NCI-H146 treated with DMSO at 0.1 percent for 48 hours (cell line): ENCODE data around the gene NCKAP5L.

Experiments used
- DNase-seq: peaks from one replicate; lab custom pipeline; 2025; ENCODE audit not compliant: unreplicated experiment; lab: John Stamatoyannopoulos, UW

Gene NCKAP5L

GRCh38 chr12:49824895-49825294 is 3.3 kb downstream of the NCKAP5L start:
- DNase-seq = no peak

- DNase-seq = no peak
Measured at GRCh38 chr12:49824416-49824815, 3.8 kb downstream of the NCKAP5L start.

- DNase-seq = no peak
Measured at GRCh38 chr12:49823951-49824350, 4.3 kb downstream of the NCKAP5L start.

- no peak for DNase-seq
Measured at GRCh38 chr12:49823350-49823749, 4.9 kb downstream of the NCKAP5L start.

GRCh38 chr12:49821373-49822287 is 6.6 kb downstream of the NCKAP5L start:
- no peak for DNase-seq

GRCh38 chr12:49819786-49820185 is 8.4 kb downstream of the NCKAP5L start:
- DNase-seq = no peak

- no peak for DNase-seq
Measured at GRCh38 chr12:49818241-49818895, 9.8 kb downstream of the NCKAP5L start.

GRCh38 chr12:49813131-49813530 is 15.1 kb downstream of the NCKAP5L start:
- DNase-seq = no peak

- DNase-seq = no peak
Measured at GRCh38 chr12:49811961-49812401, 16.2 kb downstream of the NCKAP5L start.

GRCh38 chr12:49811136-49811535 is 17.1 kb downstream of the NCKAP5L start:
- DNase-seq = no peak

- DNase-seq = no peak
Measured at GRCh38 chr12:49809906-49810389, 18.3 kb downstream of the NCKAP5L start.

- DNase-seq = no peak
Measured at GRCh38 chr12:49809381-49809905, 18.8 kb downstream of the NCKAP5L start.

- no peak for DNase-seq
Measured at GRCh38 chr12:49808686-49809380, 19.4 kb downstream of the NCKAP5L start.

- no peak for DNase-seq
Measured at GRCh38 chr12:49807991-49808580, 20.1 kb downstream of the NCKAP5L start.

- no peak for DNase-seq
Measured at GRCh38 chr12:49806877-49807276, 21.3 kb downstream of the NCKAP5L start.

GRCh38 chr12:49806321-49806813 is 21.8 kb downstream of the NCKAP5L start:
- no peak for DNase-seq

GRCh38 chr12:49805409-49805808 is 22.8 kb downstream of the NCKAP5L start:
- no peak for DNase-seq

- DNase-seq = no peak
Measured at GRCh38 chr12:49804821-49805220, 23.4 kb downstream of the NCKAP5L start.

- no peak for DNase-seq
Measured at GRCh38 chr12:49803693-49804450, 24.3 kb downstream of the NCKAP5L start.
